ENCODE measurements around the gene TNFSF10.

DNA sequence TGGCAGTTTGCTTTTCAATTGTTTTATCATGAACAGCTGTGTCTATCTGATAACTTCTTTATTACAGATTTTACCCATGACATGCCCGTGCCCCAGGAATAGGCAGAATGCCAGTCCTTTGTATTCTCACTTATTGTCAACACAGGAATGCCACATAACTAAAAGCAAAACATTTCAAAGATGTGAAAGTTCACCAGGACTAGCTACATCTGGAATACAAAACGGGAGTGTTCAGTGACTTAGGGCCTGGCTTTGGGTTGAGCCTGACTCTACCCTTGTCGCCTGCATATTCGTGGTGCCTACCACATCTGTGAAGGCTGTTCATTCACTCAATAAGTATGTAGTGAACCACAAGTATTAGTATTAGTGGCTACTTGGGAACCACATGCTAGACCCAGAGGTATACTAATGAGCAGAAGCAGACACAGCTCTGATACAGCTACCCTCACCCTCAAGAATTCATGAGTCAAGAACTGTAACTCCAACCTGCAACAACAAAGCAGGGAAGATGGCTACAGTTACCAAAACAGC lies 2.9 kb downstream of the TNFSF10 start:
- TF ChIP-seq, protein P1, sequence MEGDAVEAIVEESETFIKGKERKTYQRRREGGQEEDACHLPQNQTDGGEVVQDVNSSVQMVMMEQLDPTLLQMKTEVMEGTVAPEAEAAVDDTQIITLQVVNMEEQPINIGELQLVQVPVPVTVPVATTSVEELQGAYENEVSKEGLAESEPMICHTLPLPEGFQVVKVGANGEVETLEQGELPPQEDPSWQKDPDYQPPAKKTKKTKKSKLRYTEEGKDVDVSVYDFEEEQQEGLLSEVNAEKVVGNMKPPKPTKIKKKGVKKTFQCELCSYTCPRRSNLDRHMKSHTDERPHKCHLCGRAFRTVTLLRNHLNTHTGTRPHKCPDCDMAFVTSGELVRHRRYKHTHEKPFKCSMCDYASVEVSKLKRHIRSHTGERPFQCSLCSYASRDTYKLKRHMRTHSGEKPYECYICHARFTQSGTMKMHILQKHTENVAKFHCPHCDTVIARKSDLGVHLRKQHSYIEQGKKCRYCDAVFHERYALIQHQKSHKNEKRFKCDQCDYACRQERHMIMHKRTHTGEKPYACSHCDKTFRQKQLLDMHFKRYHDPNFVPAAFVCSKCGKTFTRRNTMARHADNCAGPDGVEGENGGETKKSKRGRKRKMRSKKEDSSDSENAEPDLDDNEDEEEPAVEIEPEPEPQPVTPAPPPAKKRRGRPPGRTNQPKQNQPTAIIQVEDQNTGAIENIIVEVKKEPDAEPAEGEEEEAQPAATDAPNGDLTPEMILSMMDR (IDR thresholded peaks at IDR 0.05) = no peak
- TF ChIP-seq POLR2A (IDR thresholded peaks at IDR 0.05) = no peak
